Mammary epithelial cell (primary cell): ENCODE measurements around the gene ZNF408.

ENCODE experiments used
- CTCF ChIP-seq, 2 donors: IDR thresholded peaks in 1 of 2; conservative IDR thresholded peaks in 1 of 2; 2 replicates each; pipeline ENCODE4 v1.5.1; 2011 to 2012; ENCODE audit warnings: inconsistent platforms in 2 of 2, low read length in 2 of 2, mild to moderate bottlenecking in 2 of 2, control low read depth in 1 of 2, low read depth in 1 of 2; ENCODE audit not compliant: insufficient read depth in 1 of 2; ENCODE audit errors: extremely low read depth in 1 of 2
- EZH2 ChIP-seq: IDR thresholded peaks from 2 replicates; pipeline ENCODE4 v1.6.1; 2012; ENCODE audit warnings: low read length, inconsistent platforms, borderline replicate concordance

GRCh38 chr11:46676436-46677158 lies 24.2 kb upstream of the ZNF408 start:
- TF ChIP-seq CTCF (conservative IDR thresholded peaks at IDR 0.05 in 1 of 2, IDR thresholded peaks at IDR 0.05 in 1 of 2; ENCODE audit: extremely low read depth in 1 of 2, insufficient read depth in 1 of 2, low read depth in 1 of 2, low read length in 2 of 2) (no peak), EZH2 (no peak)
